ENCODE data around the gene LTBP4.
A peak's percentile ranks its signal among the peaks of the same experiment; 100 is the strongest.

LTBP4 gene

GRCh38 chr19:40592170-40592569 is 9.0 kb upstream of the LTBP4 start:
- no peaks in the 10 kb centered on the region; the same call in 1 of the 2 replicates for H3K36me3 ChIP-seq
- TF ChIP-seq, protein P1, sequence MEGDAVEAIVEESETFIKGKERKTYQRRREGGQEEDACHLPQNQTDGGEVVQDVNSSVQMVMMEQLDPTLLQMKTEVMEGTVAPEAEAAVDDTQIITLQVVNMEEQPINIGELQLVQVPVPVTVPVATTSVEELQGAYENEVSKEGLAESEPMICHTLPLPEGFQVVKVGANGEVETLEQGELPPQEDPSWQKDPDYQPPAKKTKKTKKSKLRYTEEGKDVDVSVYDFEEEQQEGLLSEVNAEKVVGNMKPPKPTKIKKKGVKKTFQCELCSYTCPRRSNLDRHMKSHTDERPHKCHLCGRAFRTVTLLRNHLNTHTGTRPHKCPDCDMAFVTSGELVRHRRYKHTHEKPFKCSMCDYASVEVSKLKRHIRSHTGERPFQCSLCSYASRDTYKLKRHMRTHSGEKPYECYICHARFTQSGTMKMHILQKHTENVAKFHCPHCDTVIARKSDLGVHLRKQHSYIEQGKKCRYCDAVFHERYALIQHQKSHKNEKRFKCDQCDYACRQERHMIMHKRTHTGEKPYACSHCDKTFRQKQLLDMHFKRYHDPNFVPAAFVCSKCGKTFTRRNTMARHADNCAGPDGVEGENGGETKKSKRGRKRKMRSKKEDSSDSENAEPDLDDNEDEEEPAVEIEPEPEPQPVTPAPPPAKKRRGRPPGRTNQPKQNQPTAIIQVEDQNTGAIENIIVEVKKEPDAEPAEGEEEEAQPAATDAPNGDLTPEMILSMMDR (IDR thresholded peaks at IDR 0.05; ENCODE audit: low read depth, low read length): no peak
- no peaks in the 10 kb centered on the region for H3K27me3 ChIP-seq (ENCODE audit: insufficient read depth, low read depth, severe bottlenecking)
- H3K4me3 ChIP-seq (ENCODE audit: low read depth, low read length): no peak overlapping the region
- DNase-seq: no peak
- no peak overlapping the region for H3K27ac ChIP-seq
- no peaks in the 10 kb centered on the region for H3K9me3 ChIP-seq (ENCODE audit: severe bottlenecking)

GRCh38 chr19:40594255-40594654 is 6.9 kb upstream of the LTBP4 start:
- peaks cover 5% of the 10 kb centered on the region; the same call in 1 of the 2 replicates for H3K36me3 ChIP-seq
- TF ChIP-seq, protein P1 (IDR thresholded peaks at IDR 0.05; ENCODE audit: low read depth, low read length): no peak
- H3K27me3 ChIP-seq (ENCODE audit: insufficient read depth, low read depth, severe bottlenecking): no peaks in the 10 kb centered on the region
- H3K4me3 ChIP-seq (ENCODE audit: low read depth, low read length): no peak overlapping the region
- no peaks in the 10 kb centered on the region for H3K9me3 ChIP-seq (ENCODE audit: severe bottlenecking)
- DNase-seq: no peak
- H3K27ac ChIP-seq: no peak overlapping the region

DNA sequence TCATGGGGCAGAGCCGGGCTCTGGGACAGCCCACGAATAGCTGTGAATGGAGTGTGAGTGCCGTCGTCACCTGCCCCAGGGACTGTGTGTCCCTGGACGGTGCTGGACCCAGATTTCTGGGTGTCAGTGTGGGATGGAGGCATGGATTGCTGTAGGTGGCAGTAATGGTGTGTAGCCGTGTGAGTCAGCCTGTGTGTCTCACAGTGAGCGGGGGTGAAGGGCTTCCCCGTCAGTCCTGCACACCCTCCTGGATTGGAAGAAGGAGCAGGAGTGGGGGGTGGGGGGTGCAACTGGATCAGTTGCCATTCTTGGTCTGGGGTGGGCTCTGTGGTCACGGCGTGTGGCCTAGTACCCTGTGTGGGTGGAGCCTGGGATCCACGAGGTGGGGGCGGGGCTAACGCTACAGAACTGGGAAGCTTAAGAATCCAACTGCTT is 6.5 kb upstream of the LTBP4 start:
- Histone ChIP-seq H3K4me3 (ENCODE audit: low read depth, low read length) (no peak overlapping the region), H3K27ac (no peak overlapping the region), H3K36me3 (peaks cover 7% of the 10 kb centered on the region), H3K27me3 (ENCODE audit: insufficient read depth, low read depth, severe bottlenecking) (no peaks in the 10 kb centered on the region), H3K9me3 (ENCODE audit: severe bottlenecking) (no peaks in the 10 kb centered on the region)
- TF ChIP-seq, protein P1 (IDR thresholded peaks at IDR 0.05; ENCODE audit: low read depth, low read length): no peak
- DNase-seq: no peak

GRCh38 chr19:40596608-40597328 is 4.4 kb upstream of the LTBP4 start:
- TF ChIP-seq, protein P1 (IDR thresholded peaks at IDR 0.05; ENCODE audit: low read depth, low read length): no peak
- Histone ChIP-seq H3K4me3 (ENCODE audit: low read depth, low read length) (peak overlapping the region; percentile 87), H3K27me3 (ENCODE audit: insufficient read depth, low read depth, severe bottlenecking) (no peaks in the 10 kb centered on the region), H3K9me3 (ENCODE audit: severe bottlenecking) (no peaks in the 10 kb centered on the region), H3K36me3 (peaks cover 17% of the 10 kb centered on the region), H3K27ac (peak overlapping the region; percentile 83)
- peak; percentile 88 for DNase-seq

DNA sequence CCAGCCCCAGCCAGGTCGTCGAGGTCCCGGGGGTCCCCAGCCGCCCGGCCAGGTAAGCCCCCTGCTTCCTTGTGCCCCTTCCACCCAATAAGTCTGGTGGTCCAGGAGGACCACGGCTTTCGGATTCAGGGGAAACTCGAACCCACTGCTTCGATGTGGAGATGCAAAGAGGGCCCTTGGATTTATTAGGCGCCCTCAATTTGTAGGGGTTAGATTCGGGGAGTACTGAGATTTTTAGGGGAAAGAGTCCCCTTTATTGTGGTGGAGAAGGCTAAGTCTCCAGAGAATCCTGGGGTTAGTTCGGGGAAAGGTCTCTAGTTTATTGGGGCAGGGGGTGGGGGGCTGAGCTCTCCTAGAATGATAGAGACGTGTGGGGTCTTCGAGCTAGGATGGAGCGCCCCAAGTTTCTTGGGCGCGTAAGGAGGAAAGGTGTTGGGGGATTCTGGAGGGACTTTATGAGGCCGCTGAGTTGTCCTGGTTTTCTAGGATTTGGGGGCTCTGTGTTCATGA is 3.8 kb upstream of the LTBP4 start:
- Histone ChIP-seq H3K9me3 (ENCODE audit: severe bottlenecking) (no peaks in the 10 kb centered on the region), H3K36me3 (peaks cover 17% of the 10 kb centered on the region), H3K27ac (peak overlapping the region; percentile 83), H3K27me3 (ENCODE audit: insufficient read depth, low read depth, severe bottlenecking) (no peaks in the 10 kb centered on the region), H3K4me3 (ENCODE audit: low read depth, low read length) (peak overlapping the region; percentile 87)
- TF ChIP-seq, protein P1 (IDR thresholded peaks at IDR 0.05; ENCODE audit: low read depth, low read length): no peak
- DNase-seq: no peak

All from WERI-Rb-1 (cell line).